ENCODE data around the gene TYRP1.

DNA sequence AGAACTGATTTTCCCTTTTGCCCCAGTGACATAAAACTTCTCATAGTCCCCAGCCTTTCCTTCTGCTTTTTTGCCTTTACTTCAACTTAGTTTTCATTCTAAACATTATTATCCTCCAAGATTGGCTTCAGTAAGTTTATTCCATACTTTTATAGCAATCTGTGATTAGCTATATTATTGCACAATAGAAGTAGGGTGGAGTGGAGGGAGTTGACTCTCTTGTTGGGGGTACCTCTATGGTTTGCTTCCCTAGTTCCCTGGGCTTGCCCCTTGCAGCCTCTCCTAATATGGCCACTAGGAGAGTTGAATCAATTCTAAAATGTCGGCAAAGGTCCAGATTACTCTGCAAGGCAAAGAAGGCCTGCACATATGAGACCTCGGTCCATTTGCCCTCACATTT, 36.4 kb upstream of the TYRP1 start:
- TF ChIP-seq POLR2AphosphoS5 (IDR thresholded peaks at IDR 0.05) = no peak
- TF ChIP-seq, protein P1, sequence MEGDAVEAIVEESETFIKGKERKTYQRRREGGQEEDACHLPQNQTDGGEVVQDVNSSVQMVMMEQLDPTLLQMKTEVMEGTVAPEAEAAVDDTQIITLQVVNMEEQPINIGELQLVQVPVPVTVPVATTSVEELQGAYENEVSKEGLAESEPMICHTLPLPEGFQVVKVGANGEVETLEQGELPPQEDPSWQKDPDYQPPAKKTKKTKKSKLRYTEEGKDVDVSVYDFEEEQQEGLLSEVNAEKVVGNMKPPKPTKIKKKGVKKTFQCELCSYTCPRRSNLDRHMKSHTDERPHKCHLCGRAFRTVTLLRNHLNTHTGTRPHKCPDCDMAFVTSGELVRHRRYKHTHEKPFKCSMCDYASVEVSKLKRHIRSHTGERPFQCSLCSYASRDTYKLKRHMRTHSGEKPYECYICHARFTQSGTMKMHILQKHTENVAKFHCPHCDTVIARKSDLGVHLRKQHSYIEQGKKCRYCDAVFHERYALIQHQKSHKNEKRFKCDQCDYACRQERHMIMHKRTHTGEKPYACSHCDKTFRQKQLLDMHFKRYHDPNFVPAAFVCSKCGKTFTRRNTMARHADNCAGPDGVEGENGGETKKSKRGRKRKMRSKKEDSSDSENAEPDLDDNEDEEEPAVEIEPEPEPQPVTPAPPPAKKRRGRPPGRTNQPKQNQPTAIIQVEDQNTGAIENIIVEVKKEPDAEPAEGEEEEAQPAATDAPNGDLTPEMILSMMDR (IDR thresholded peaks at IDR 0.05) = no peak
- no peak for TF ChIP-seq POLR2A (IDR thresholded peaks at IDR 0.05; ENCODE audit: low read depth)
- TF ChIP-seq EP300 (IDR thresholded peaks at IDR 0.05) = no peak
